B cell (primary cell): ENCODE measurements around the gene NEMP1. TPM values are rescaled to one million over a fixed set of nuclear protein-coding genes. Genes with fewer than 3 reads are reported as not detected.

Experiments used
- ATAC-seq: fragments of 200-7000 bp; cut with Tn5 transposase; one replicate; pipeline ENCODE4 v1.10.0; 2021; ENCODE audit warnings: low read depth, mild to moderate bottlenecking, moderate number of reproducible peaks, moderate library complexity
- CTCF ChIA-PET: fragments of 350-600 bp; sonication (Branson Sonifier 250); formaldehyde crosslinking; loops from one replicate; lab custom pipeline; 2021; ENCODE audit warnings: antibody characterized with exemption, inconsistent platforms; lab: Charles Lee
- POLR2A ChIA-PET: fragments of 350-600 bp; sonication (Branson Sonifier 250); formaldehyde crosslinking; loops from one replicate; lab custom pipeline; 2021; ENCODE audit warnings: antibody characterized with exemption; lab: Charles Lee
- DNase-seq: peaks from one replicate; pipeline ENCODE4 v3.0.0; 2013
- H2AFZ ChIP-seq: 2 replicates; pipeline ENCODE4 v1.6.1; 2012; ENCODE audit warnings: mild to moderate bottlenecking, low read depth, low read length; ENCODE audit not compliant: insufficient read depth, poor library complexity, severe bottlenecking
- H3K27ac ChIP-seq, 2 donors: 1 replicate in 1 of 2; 2 replicates in 1 of 2; pipeline ENCODE4 v1.5.1; 2012 to 2013; ENCODE audit warnings: low read length in 2 of 2, mild to moderate bottlenecking in 2 of 2, moderate library complexity in 1 of 2
- H3K27me3 ChIP-seq, 4 experiments: fragments of 200-600 bp in 1 of 4; sonication (generic) in 1 of 4; replicated peaks in 1 of 4; 1 replicate in 2 of 4; 2 replicates in 2 of 4; pipeline versions ENCODE4 v1.6.1 to v1.7.0; 2013 to 2016; ENCODE audit warnings: low read length in 3 of 4, mild to moderate bottlenecking in 2 of 4, mixed read lengths in 1 of 4, moderate library complexity in 1 of 4; ENCODE audit not compliant: insufficient read depth in 4 of 4, control insufficient read depth in 3 of 4; ENCODE audit errors: control extremely low read depth in 1 of 4
- H3K36me3 ChIP-seq, 2 experiments: replicated peaks in 1 of 2; 1 replicate in 1 of 2; 2 replicates in 1 of 2; pipeline versions ENCODE4 v1.6.1 to v1.7.1; 2013; ENCODE audit warnings: low read length in 1 of 2; ENCODE audit not compliant: insufficient read depth in 2 of 2, control insufficient read depth in 1 of 2; ENCODE audit errors: control extremely low read depth in 1 of 2, extremely low read depth in 1 of 2
- H3K4me1 ChIP-seq, 2 donors: fragments of 200-600 bp in 1 of 2; sonication (generic) in 1 of 2; 1 replicate in 1 of 2; 2 replicates in 1 of 2; pipeline versions ENCODE4 v1.5.1 to v1.6.1; 2013 to 2017; ENCODE audit warnings: low read length in 2 of 2; ENCODE audit not compliant: control insufficient read depth in 2 of 2, insufficient read depth in 2 of 2
- H3K4me2 ChIP-seq: replicated peaks from 2 replicates; pipeline ENCODE3; 2012; ENCODE audit warnings: mild to moderate bottlenecking, low read depth, low read length; ENCODE audit not compliant: poor library complexity, severe bottlenecking
- H3K4me3 ChIP-seq, 5 experiments: fragments of 200-600 bp in 1 of 5; sonication (generic) in 1 of 5; 1 replicate in 3 of 5; 2 replicates in 2 of 5; pipeline versions ENCODE4 v1.5.1 to v1.7.0; 2011 to 2016; ENCODE audit warnings: low read length in 4 of 5, mild to moderate bottlenecking in 4 of 5, low read depth in 2 of 5, control low read depth in 1 of 5, moderate library complexity in 1 of 5; ENCODE audit not compliant: insufficient read depth in 1 of 5; ENCODE audit errors: control extremely low read depth in 1 of 5, extremely low read depth in 1 of 5
- H3K79me2 ChIP-seq: fragments of 200-600 bp; sonication (generic); one replicate; pipeline ENCODE4 v1.6.0; 2016; ENCODE audit warnings: low read length; ENCODE audit not compliant: control insufficient read depth, insufficient read depth
- H3K9ac ChIP-seq: fragments of 200-600 bp; sonication (generic); 2 replicates; pipeline ENCODE4 v1.6.1; 2017; ENCODE audit warnings: mild to moderate bottlenecking, low read length, moderate library complexity
- H3K9me3 ChIP-seq, 3 donors: one replicate each; pipeline versions ENCODE4 v1.6.1 to v1.7.1; 2013; ENCODE audit warnings: low read length in 2 of 3; ENCODE audit not compliant: control insufficient read depth in 2 of 3, insufficient read depth in 1 of 3; ENCODE audit errors: control extremely low read depth in 1 of 3
- H4K20me1 ChIP-seq: 2 replicates; pipeline ENCODE4 v1.6.0; 2012; ENCODE audit warnings: mild to moderate bottlenecking, low read length; ENCODE audit not compliant: insufficient read depth, control insufficient read depth, poor library complexity, severe bottlenecking
- H3K27ac Mint-ChIP-seq: one replicate; pipeline ENCODE4 v1.8.0; 2021; ENCODE audit warnings: mixed read lengths
- H3K27me3 Mint-ChIP-seq: one replicate; pipeline ENCODE4 v1.8.0; 2021; ENCODE audit warnings: mixed read lengths
- H3K4me1 Mint-ChIP-seq: one replicate; pipeline ENCODE4 v1.8.0; 2021; ENCODE audit warnings: mixed read lengths
- H3K4me3 Mint-ChIP-seq: one replicate; pipeline ENCODE4 v1.8.0; 2021; ENCODE audit warnings: mixed read lengths
- H3K9me3 Mint-ChIP-seq: one replicate; pipeline ENCODE4 v1.8.0; 2022; ENCODE audit warnings: mixed read lengths; ENCODE audit not compliant: insufficient read depth
- CTCF ChIP-seq: fragments of 200-600 bp; IDR thresholded peaks from one replicate; pipeline ENCODE4 v1.8.0; 2022; ENCODE audit warnings: antibody characterized with exemption, mild to moderate bottlenecking
- EZH2 ChIP-seq: IDR thresholded peaks from 2 replicates; pipeline ENCODE4 v1.6.1; 2012; ENCODE audit warnings: borderline replicate concordance, low read depth, mild to moderate bottlenecking, moderate library complexity, low read length; ENCODE audit not compliant: insufficient read depth, poor library complexity, severe bottlenecking
- WGBS: methylation state at CpG from one replicate; pipeline ENCODE4 v1.1.5; 2013; ENCODE audit warnings: missing lambda C conversion rate; ENCODE audit not compliant: insufficient coverage; 5-methylcytosine and 5-hydroxymethylcytosine counted together
- intact Hi-C: fragments of 100-400 bp; cut with micrococcal nuclease; formaldehyde crosslinking; loops from one replicate; pipeline ENCODE4 v1.10.0; 2022
- polyA plus RNA-seq: library from polyadenylated mRNA; depleted of rRNA; stranded (reverse); fragments of >200 nt; gene quantifications from 2 replicates; pipeline ENCODE4 v1.2.3, GENCODE V29; 2012
- total RNA-seq, 2 donors: library from RNA; stranded (reverse); fragments of 120-200 nt in 1 of 2; gene quantifications; 1 replicate in 1 of 2; 2 replicates in 1 of 2; pipeline versions ENCODE4 v1.2.3 to v1.2.4, GENCODE V29; 2013 to 2022

Gene NEMP1
- total and polyA plus RNA-seq, 2 donors (not counting 1 experiment from before 2014, with no cell fraction given): 13.6 to 35.0 TPM

GRCh38 chr12:57016348-57016747, 62.2 kb downstream of the NEMP1 start, which contains the start of gene TAC3:
Gene TAC3 (minus strand): TSS chr12:57016529. CDS start chr12:57015797, 732 bp downstream.
- Histone ChIP-seq H3K4me2 (no peak within 1 kb of the TSS), H3K27ac (no peak within 1 kb of the TSS), H3K27me3 (peaks cover 0 to 3% (median 1%) of the 10 kb centered on the region in 4 experiments), H3K9me3 (no peaks in the 10 kb centered on the region), H3K79me2 (no peaks in the 10 kb centered on the region), H3K36me3 (no peaks in the 10 kb centered on the region), H4K20me1 (no peaks in the 10 kb centered on the region), H3K4me1 (peaks cover 5 to 17% of the 10 kb centered on the region in 2 donors), H2AFZ (no peak within 1 kb of the TSS), H3K4me3 (no peak within 1 kb of the TSS), H3K9ac (no peak within 1 kb of the TSS)
- Mint-ChIP-seq H3K4me3 (no peak within 1 kb of the TSS), H3K4me1 (peaks cover 16% of the 10 kb centered on the region), H3K9me3 (no peaks in the 10 kb centered on the region), H3K27me3 (peaks cover 18% of the 10 kb centered on the region), H3K27ac (no peak within 1 kb of the TSS)
- ChIA-PET POLR2A (no interaction called here), CTCF (interaction anchor here (0.7 to 1.4 kb wide), 3 partner anchors 11 to 52 kb away, joined by 3 to 5 read pairs (median 3); no protein-coding TSS in a partner anchor)
- ATAC-seq (no peak), DNase-seq (no peak)
- TF ChIP-seq CTCF: no peak
- no peak for TF ChIP-seq EZH2
- WGBS: 93% methylated on average over 4 of the region's 6 CpGs
- intact Hi-C loops: no loop called here

GRCh38 chr12:57012600-57013465, 65.8 kb downstream of the NEMP1 start:
- no peaks in the 10 kb centered on the region for H3K9me3 Mint-ChIP-seq
- WGBS: 25% methylated on average over 2 of the region's 7 CpGs
- CTCF ChIA-PET: interaction anchor here (0.6 to 3.1 kb wide), 4 partner anchors 19 to 405 kb away, joined by 3 to 12 read pairs (median 6); partner anchors contain the start of gene STAT6
- Histone ChIP-seq H3K4me3 (no peak overlapping the region), H2AFZ (no peak overlapping the region), H3K36me3 (no peaks in the 10 kb centered on the region), H3K9me3 (no peaks in the 10 kb centered on the region), H4K20me1 (no peaks in the 10 kb centered on the region), H3K4me1 (peaks cover 5 to 18% of the 10 kb centered on the region in 2 donors), H3K4me2 (no peak overlapping the region), H3K27ac (no peak overlapping the region), H3K9ac (no peak overlapping the region), H3K79me2 (no peaks in the 10 kb centered on the region), H3K27me3 (peaks cover 0 to 3% (median 1%) of the 10 kb centered on the region in 4 experiments)
- TF ChIP-seq CTCF (no peak), EZH2 (no peak)
- H3K27ac Mint-ChIP-seq: no peak overlapping the region
- no peak for DNase-seq
- POLR2A ChIA-PET: no interaction called here
- no peak for ATAC-seq
- no peak overlapping the region for H3K4me3 Mint-ChIP-seq
- H3K27me3 Mint-ChIP-seq: peaks cover 18% of the 10 kb centered on the region
- intact Hi-C loops: no loop called here
- H3K4me1 Mint-ChIP-seq: peaks cover 16% of the 10 kb centered on the region
